HuH-7.5 (cell line): Measurements from ENCODE around the gene DDRGK1.
"Not testable (repeated sequence)": the region's sequence is repeated elsewhere in the genome, so short reads cannot be mapped to it uniquely, and the experiment has no call there.

Source experiments
- DNase-seq: peaks from one replicate; pipeline ENCODE4 v3.0.0; 2011; ENCODE audit warnings: low spot score

Gene DDRGK1

GRCh38 chr20:3164763-3165410 lies 39.6 kb downstream of the DDRGK1 start:
- no peak for DNase-seq

GRCh38 chr20:3164043-3164762 lies 40.3 kb downstream of the DDRGK1 start:
- DNase-seq: no peak

DNA sequence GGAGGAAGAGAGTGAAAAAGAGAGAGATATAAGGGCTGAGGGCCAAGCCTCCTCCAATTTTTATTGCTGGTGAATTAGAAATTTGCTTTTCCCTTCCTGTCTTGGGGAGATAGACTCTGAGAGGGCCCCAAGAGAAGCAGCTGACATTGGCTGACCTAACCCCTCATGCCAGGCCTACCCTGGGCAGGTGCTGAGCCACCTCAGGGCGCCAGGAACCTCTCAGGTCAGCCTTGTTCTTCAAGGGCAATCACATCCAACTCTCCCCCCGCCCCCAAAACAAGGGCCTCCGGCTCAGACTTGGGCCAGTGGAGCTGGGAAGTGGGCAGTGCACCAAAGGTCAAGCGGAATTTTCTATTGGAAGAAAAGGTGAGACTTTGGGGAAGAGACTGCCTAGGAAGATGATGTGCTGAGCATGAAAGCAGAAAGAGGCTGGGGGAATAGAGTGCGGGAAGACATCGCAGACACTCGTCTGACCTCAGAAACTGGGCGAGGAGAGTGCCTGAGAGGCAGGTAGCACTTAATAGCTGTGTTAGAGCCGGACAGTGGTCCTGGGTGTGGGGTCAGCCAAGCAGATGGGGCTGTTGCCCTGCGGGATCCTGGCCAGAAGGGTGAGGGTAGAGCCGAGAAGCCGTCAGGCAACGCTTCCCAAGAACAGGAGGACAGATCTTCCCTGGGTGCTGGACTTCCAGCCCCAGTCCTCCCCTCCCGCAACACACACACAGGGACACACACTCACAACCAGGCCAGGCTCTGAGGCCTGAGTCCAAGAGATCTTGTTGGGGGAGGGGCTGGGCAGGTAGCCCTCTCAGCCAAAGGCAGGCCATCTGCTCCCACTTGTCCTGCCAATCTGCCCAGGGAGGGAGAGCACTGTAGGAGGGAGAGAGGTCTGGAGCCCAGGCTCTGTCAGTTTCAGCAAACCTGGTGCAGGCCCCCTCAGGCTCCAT lies 41.1 kb downstream of the DDRGK1 start:
- DNase-seq: no peak

GRCh38 chr20:3162080-3162611 lies 42.3 kb downstream of the DDRGK1 start:
- DNase-seq: no peak

DNA sequence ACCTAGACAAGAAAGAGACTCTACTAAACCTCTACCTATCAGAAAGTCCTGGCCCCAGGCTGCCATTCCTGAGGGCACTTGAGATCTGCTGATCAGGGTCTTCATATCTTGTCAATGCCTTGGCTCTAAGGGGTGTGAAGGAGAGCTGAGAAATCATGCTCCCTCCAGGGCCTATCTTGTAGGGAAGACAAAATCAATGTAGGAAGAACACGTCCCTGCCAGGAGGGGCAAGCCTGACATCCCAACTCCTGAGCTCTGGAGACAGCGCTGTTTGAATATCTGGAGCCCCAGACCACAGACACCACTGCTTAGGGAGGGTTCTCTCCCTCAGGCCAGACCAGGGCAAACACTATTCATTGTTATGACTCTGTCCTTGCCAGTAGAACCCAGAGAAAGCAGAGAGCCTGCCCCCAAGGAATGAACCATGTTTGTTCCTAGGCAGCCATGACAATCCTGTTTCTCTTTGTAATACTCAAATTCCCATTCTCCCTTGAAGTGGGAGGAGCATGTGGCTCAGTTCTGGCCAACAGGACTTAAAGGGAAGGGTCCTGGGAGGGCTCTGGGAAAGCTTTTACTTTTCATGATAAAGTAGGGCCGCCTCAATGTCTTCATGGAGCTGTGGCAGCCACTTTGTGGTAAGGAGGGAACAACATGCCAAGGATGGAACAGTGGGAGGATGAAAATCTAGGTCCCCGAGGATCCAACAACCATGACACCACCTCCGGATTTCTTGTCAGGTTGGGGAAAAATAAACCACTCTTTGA lies 43.0 kb downstream of the DDRGK1 start:
- no peak for DNase-seq

DNA sequence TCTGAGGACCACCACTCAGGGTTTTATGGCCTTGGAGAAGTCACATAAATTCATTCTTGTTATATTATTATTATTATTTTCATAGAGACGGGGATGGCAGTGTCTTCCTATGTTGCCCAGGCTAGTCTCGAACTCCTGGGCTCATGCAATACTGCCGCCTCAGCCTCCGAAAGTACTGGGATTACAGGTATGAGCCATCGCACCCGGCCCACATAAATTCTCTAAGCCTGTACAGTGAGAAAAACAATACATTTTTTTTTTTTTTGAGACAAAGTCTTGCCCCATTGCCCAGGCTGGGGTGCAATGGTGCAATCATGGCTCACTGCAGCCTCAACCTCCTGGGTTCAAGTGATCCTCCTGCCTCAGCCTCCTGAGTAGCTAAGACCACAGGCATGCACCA lies 44.1 kb downstream of the DDRGK1 start:
- no peak for DNase-seq

DNA sequence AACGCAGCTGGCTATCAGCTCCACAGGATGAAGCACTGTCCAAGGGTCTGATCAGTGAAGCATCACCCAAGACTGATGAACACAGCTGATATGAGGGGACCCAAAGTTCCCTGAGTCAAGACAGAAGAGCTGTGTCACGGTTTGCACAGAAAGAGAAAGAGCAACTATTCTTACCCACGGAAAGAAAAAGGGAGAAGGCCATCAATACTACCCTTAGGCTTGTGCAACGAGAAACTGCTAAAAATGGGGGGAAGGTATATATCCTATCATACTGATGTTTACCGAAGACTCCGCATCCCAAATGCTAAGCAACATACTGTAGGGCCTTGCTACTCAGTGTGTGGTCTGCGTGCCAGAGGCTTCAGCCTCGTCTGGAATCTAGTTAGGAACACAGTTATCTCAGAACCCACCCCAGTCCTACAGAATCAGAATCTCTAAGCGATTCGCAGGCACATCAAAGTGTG lies 45.5 kb downstream of the DDRGK1 start:
- no peak for DNase-seq

DNA sequence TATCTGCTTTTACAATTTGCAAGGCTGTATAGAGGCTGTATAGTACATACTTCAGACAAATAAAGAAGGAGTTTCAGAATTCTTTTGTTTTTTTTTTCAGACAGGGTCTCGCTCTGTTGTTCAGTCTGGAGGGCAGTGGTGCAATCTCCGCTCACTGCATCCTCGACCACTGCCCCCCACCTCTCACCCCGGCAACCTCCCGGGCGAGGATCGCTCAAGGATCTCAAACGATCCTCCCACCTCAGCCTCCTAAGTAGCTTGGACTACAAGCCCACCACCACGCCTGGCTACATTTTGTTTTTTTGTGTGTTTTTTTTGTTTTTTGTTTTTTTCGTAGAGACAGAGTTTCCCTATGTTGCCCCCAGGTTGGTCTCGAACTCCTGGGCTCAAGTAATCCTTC lies 46.7 kb downstream of the DDRGK1 start:
- DNase-seq: no peak

DNA sequence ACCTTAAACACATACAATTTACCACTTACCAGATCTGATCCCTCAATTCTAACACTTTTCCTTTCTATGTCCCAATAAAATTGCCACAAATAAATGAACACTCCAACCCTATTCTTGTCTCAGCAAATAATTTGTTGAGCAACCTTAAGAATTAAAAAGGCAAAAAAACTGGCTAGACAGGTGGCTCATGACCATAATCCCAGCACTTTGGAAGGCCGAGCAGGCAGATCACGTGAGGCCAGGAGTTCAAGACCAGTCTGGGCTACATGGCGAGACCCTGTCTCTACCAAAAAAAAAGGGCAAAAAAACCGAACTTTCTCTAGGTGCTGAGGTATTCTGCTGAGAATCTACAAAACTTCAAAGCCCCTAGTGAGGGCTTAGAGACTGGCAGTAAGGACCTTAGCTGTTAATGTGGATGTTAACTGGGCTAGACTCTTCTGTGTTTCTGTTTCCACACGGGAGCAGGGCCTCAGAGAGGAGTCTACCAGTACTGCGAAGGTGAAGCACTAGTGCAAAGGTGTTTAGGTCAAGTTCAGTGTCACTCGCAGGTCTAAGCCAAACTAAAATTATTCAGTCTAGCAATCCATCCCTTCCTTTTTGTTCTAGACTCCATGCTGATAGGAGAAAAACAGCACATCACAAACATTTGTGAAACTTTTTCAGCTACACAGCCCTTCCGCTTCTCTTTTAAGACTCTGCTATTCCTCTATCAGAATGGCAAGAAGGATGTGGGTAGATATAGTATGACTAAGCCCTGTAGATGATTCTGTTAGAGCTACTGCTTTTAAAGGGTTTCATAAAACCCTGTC lies 47.5 kb downstream of the DDRGK1 start:
- DNase-seq: no peak

GRCh38 chr20:3152057-3152644 lies 52.3 kb downstream of the DDRGK1 start:
- not testable (repeated sequence) for DNase-seq

- DNase-seq: no peak
Observed at GRCh38 chr20:3150908-3151307, 53.6 kb downstream of the DDRGK1 start.

DNA sequence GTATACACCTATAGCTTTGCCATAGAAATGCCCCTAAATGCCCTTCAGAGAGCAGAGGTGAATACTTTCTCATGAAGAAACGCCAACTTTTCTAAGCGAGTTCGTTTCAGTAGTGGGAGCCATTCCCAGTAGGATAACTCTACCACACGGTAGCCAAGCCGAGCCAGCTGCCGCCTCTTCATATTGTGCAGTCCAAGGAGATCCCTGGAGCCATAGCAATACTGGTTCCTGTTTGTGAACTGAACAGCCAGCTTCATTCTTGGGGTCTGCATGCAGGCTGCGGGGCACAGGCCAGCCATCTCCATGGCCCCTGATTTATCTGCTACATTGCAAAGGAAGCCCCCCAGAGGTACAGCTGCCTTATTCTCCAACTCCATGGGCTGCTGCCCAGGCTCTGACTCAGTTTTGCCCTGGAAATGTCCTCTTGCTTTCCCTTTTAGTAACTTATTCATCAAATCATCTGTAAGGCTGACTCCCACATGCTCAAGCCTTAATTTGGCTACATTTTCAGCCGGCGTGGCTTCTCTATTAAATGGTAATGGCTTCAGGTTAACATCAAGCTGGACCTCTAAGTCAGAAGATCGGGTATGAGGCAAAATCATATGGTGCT lies 57.6 kb downstream of the DDRGK1 start:
- no peak for DNase-seq

GRCh38 chr20:3141757-3142156 lies 62.7 kb downstream of the DDRGK1 start:
- no peak for DNase-seq
